HepG2 (cell line): ENCODE results near the gene KRTAP10-8. TPM values are rescaled to one million over a fixed set of nuclear protein-coding genes. Genes with fewer than 3 reads are reported as not detected.

Experiments
- ARID2 ChIP-seq: sonication (generic); formaldehyde crosslinking; IDR thresholded peaks from 2 replicates; pipeline ENCODE4 v1.8.1; 2022; ENCODE audit warnings: mild to moderate bottlenecking, missing genetic modification reagents, borderline replicate concordance
- BRCA1 ChIP-seq: sonication (generic); formaldehyde crosslinking; IDR thresholded peaks from 2 replicates; pipeline ENCODE4 v1.4.0; 2020; ENCODE audit warnings: missing genetic modification reagents
- HCFC1 ChIP-seq: fragments of 150-350 bp; IDR thresholded peaks from 2 replicates; pipeline ENCODE4 v1.6.1; 2014; ENCODE audit warnings: low read depth, low read length
- HIVEP1 ChIP-seq: sonication (generic); formaldehyde crosslinking; IDR thresholded peaks from 2 replicates; pipeline ENCODE4 v1.4.0; 2020; ENCODE audit warnings: mild to moderate bottlenecking, missing genetic modification reagents
- NKX3-1 ChIP-seq: sonication (generic); formaldehyde crosslinking; IDR thresholded peaks from 2 replicates; pipeline ENCODE4 v1.5.0; 2020; ENCODE audit warnings: missing genetic modification reagents
- RFX1 ChIP-seq: fragments of 450-650 bp; IDR thresholded peaks from 2 replicates; pipeline ENCODE4 v1.6.1; 2017
- TCF7 ChIP-seq: sonication (generic); IDR thresholded peaks from 2 replicates; pipeline ENCODE4 v1.6.1; 2016; ENCODE audit warnings: antibody characterized with exemption, low read depth
- polyA plus RNA-seq, 8 experiments: library from polyadenylated mRNA; depleted of rRNA in 3 of 8; stranded (reverse) in 7 of 8; unstranded in 1 of 8; fragments of >200 nt; fragmentation: Illumina TruSeq in 4 of 8; extraction: Trizol in 4 of 8; gene quantifications; 2 replicates each; pipeline versions ENCODE4 v1.2.1 to v1.2.3, GENCODE V29; 2011 to 2016; ENCODE audit warnings: low read depth in 4 of 8, missing spikeins in 1 of 8, mixed read lengths in 1 of 8; ENCODE audit not compliant: insufficient read depth in 1 of 8
- total RNA-seq, 5 experiments: library from RNA; depleted of rRNA; stranded (reverse); fragments of >200 nt; fragmentation: Illumina TruSeq; extraction: Trizol; gene quantifications; 2 replicates each; pipeline ENCODE4 v1.2.3, GENCODE V29; 2016; ENCODE audit warnings: low read depth in 1 of 5
- TF ChIP-seq, protein P1 (sequence below): sonication (generic); formaldehyde crosslinking; IDR thresholded peaks from 2 replicates; pipeline ENCODE4 v1.9.0; 2022; ENCODE audit warnings: missing genetic modification reagents, mild to moderate bottlenecking, borderline replicate concordance
- TF ChIP-seq, protein P2 (sequence below): sonication (generic); formaldehyde crosslinking; IDR thresholded peaks from 2 replicates; pipeline ENCODE4 v1.8.0; 2022; ENCODE audit warnings: mild to moderate bottlenecking, missing genetic modification reagents
- TF ChIP-seq, protein P3 (sequence below), 2 experiments: sonication (generic) in 1 of 2; formaldehyde crosslinking in 1 of 2; IDR thresholded peaks; 2 replicates each; pipeline versions ENCODE4 v1.6.1 to v1.9.0; 2014 to 2022; ENCODE audit warnings: antibody characterized with exemption in 1 of 2, borderline replicate concordance in 1 of 2, inconsistent platforms in 1 of 2, low read depth in 1 of 2, missing genetic modification reagents in 1 of 2
- TF ChIP-seq, protein P4 (sequence below): sonication (generic); formaldehyde crosslinking; IDR thresholded peaks from 2 replicates; pipeline ENCODE4 v1.4.0; 2020; ENCODE audit warnings: mild to moderate bottlenecking, missing genetic modification reagents

Gene KRTAP10-8
- total and polyA plus RNA-seq, 2 of the 13 experiments (the other 11 are each of a cell fraction or from before 2014, with no cell fraction given), result not detected

DNA sequence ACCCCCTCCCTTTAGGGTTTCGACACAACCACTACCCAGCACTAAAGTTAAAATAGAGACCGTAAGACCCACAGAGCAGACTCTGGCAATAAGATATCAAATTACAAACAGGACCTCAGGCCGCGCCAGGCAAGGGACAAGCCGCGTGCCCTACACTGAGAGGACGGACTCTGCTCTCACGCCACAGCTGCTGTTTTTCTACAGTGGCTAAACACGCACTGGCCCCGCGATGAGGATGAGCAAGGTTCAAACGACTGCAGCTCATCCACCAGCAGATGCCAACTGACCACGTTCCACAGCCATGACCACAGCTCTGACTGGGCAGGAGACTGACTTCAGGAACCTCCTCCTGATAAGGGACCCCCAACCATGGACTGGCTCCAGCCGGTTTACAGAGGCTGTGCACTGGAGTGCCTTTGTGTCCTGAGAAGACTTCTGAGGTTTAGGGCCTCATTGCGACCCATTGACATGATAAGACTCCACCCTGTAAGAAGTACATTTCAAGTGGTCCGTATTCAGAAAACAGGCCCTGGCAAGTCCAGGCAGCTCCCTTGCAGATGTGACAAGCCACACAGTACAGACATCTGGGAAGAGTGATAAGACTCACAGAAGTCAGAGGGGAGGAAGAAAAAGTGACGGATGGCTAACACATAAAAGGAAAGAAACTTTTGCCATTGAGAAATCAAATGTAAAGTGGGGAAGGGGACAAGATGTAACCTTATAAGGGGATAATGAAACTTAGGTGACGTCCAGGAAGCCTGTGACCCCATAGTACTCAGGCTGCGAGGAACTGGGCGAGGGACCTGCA is 18.1 kb upstream of the KRTAP10-8 start (continued):
- TF ChIP-seq, protein P1, sequence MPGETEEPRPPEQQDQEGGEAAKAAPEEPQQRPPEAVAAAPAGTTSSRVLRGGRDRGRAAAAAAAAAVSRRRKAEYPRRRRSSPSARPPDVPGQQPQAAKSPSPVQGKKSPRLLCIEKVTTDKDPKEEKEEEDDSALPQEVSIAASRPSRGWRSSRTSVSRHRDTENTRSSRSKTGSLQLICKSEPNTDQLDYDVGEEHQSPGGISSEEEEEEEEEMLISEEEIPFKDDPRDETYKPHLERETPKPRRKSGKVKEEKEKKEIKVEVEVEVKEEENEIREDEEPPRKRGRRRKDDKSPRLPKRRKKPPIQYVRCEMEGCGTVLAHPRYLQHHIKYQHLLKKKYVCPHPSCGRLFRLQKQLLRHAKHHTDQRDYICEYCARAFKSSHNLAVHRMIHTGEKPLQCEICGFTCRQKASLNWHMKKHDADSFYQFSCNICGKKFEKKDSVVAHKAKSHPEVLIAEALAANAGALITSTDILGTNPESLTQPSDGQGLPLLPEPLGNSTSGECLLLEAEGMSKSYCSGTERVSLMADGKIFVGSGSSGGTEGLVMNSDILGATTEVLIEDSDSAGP (CRISPR knock-in tag), result peak; percentile 37; the same call in 1 of the 2 replicates
- TF ChIP-seq ARID2 (CRISPR knock-in tag), result no peak
- TF ChIP-seq, protein P2, sequence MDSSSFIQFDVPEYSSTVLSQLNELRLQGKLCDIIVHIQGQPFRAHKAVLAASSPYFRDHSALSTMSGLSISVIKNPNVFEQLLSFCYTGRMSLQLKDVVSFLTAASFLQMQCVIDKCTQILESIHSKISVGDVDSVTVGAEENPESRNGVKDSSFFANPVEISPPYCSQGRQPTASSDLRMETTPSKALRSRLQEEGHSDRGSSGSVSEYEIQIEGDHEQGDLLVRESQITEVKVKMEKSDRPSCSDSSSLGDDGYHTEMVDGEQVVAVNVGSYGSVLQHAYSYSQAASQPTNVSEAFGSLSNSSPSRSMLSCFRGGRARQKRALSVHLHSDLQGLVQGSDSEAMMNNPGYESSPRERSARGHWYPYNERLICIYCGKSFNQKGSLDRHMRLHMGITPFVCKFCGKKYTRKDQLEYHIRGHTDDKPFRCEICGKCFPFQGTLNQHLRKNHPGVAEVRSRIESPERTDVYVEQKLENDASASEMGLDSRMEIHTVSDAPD (CRISPR knock-in tag), result 0 out of 2 replicates have a peak, but pooled peaks have one; percentile 48
- TF ChIP-seq BRCA1 (CRISPR knock-in tag), result peak; percentile 72; the same call in 1 of the 2 replicates
- peak; percentile 24; the same call in 1 of the 2 replicates for TF ChIP-seq TCF7
- 0 out of 2 replicates have a peak, but pooled peaks have one; percentile 27 for TF ChIP-seq HIVEP1 (CRISPR knock-in tag)
- TF ChIP-seq, protein P3, sequence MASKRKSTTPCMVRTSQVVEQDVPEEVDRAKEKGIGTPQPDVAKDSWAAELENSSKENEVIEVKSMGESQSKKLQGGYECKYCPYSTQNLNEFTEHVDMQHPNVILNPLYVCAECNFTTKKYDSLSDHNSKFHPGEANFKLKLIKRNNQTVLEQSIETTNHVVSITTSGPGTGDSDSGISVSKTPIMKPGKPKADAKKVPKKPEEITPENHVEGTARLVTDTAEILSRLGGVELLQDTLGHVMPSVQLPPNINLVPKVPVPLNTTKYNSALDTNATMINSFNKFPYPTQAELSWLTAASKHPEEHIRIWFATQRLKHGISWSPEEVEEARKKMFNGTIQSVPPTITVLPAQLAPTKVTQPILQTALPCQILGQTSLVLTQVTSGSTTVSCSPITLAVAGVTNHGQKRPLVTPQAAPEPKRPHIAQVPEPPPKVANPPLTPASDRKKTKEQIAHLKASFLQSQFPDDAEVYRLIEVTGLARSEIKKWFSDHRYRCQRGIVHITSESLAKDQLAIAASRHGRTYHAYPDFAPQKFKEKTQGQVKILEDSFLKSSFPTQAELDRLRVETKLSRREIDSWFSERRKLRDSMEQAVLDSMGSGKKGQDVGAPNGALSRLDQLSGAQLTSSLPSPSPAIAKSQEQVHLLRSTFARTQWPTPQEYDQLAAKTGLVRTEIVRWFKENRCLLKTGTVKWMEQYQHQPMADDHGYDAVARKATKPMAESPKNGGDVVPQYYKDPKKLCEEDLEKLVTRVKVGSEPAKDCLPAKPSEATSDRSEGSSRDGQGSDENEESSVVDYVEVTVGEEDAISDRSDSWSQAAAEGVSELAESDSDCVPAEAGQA (IDR thresholded peaks at IDR 0.05; ENCODE audit: low read depth), result no peak
- TF ChIP-seq, protein P3 (CRISPR knock-in tag; IDR thresholded peaks at IDR 0.05; ENCODE audit: borderline replicate concordance), result no peak
- TF ChIP-seq, protein P4, sequence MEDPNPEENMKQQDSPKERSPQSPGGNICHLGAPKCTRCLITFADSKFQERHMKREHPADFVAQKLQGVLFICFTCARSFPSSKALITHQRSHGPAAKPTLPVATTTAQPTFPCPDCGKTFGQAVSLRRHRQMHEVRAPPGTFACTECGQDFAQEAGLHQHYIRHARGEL (CRISPR knock-in tag), result no peak
- no peak for TF ChIP-seq RFX1
- 0 out of 2 replicates have a peak, but pooled peaks have one; percentile 39 for TF ChIP-seq NKX3-1
- TF ChIP-seq HCFC1, result no peak
